ENCODE measurements around the gene RBBP6. TPM values are rescaled to one million over a fixed set of nuclear protein-coding genes. Genes with fewer than 3 reads are reported as not detected.
"Not testable (repeated sequence)": the region's sequence is repeated elsewhere in the genome, so short reads cannot be mapped to it uniquely, and the experiment has no call there.

RBBP6 gene, protein sequence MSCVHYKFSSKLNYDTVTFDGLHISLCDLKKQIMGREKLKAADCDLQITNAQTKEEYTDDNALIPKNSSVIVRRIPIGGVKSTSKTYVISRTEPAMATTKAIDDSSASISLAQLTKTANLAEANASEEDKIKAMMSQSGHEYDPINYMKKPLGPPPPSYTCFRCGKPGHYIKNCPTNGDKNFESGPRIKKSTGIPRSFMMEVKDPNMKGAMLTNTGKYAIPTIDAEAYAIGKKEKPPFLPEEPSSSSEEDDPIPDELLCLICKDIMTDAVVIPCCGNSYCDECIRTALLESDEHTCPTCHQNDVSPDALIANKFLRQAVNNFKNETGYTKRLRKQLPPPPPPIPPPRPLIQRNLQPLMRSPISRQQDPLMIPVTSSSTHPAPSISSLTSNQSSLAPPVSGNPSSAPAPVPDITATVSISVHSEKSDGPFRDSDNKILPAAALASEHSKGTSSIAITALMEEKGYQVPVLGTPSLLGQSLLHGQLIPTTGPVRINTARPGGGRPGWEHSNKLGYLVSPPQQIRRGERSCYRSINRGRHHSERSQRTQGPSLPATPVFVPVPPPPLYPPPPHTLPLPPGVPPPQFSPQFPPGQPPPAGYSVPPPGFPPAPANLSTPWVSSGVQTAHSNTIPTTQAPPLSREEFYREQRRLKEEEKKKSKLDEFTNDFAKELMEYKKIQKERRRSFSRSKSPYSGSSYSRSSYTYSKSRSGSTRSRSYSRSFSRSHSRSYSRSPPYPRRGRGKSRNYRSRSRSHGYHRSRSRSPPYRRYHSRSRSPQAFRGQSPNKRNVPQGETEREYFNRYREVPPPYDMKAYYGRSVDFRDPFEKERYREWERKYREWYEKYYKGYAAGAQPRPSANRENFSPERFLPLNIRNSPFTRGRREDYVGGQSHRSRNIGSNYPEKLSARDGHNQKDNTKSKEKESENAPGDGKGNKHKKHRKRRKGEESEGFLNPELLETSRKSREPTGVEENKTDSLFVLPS (N-terminal part only)
- 10 to 100 TPM; 16.0 to 24.8 (median 20.1) TPM for total RNA-seq
- long read RNA-seq, partial matches to known transcripts: 0 of 1 reads
- long read RNA-seq, other reads (novel, unspliced or antisense): 1 of 1 reads

DNA sequence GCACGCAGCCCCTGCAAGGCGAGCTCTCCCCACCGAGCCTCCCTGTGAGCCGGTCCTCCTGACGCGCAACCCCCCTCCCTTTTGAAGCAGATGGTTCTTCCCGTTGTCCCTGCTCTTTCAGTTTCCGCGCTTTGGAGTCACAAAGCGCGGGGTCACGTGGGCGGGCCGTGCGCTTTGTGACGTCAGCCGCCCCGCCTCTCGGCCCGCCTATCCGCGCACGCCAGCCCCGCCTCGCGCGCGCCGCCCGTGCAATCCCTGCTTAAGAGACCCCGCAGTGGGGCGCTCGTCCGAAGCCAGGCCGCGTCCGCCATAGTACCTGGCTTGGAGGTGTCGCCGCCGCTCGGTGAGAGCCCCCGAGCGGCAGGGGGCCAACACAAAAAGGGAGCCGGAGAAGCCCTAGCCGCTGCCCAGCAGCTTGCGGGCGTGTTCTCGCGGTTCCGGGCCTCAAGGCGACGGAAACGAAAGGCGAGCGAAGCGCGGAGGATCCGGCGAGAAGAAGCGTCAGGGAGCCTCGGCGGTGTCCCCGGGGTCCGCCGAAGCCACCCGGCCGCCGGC lies at the start of gene RBBP6:
Gene RBBP6, plus strand, starts transcription at position 272 of the 555 bp plus-strand sequence. CDS start 1,061 bp downstream, outside the sequence.
- 0% methylated on average over 41 of the region's 68 CpGs for WGBS (ENCODE audit: insufficient coverage, low coverage, low lambda C conversion rate, missing lambda C conversion rate)
- H3K27ac ChIP-seq: peak within 1 kb of the TSS; percentile 100
- peak within 1 kb of the TSS; percentile 74 to 91 (median 82) for H3K4me3 ChIP-seq
- TF ChIP-seq, protein P1, sequence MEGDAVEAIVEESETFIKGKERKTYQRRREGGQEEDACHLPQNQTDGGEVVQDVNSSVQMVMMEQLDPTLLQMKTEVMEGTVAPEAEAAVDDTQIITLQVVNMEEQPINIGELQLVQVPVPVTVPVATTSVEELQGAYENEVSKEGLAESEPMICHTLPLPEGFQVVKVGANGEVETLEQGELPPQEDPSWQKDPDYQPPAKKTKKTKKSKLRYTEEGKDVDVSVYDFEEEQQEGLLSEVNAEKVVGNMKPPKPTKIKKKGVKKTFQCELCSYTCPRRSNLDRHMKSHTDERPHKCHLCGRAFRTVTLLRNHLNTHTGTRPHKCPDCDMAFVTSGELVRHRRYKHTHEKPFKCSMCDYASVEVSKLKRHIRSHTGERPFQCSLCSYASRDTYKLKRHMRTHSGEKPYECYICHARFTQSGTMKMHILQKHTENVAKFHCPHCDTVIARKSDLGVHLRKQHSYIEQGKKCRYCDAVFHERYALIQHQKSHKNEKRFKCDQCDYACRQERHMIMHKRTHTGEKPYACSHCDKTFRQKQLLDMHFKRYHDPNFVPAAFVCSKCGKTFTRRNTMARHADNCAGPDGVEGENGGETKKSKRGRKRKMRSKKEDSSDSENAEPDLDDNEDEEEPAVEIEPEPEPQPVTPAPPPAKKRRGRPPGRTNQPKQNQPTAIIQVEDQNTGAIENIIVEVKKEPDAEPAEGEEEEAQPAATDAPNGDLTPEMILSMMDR (IDR thresholded peaks at IDR 0.05): peak in 2 of 4 donors; percentile 29 to 46
- peak; percentile 100 for TF ChIP-seq POLR2A (IDR thresholded peaks at IDR 0.05)
- no peaks in the 10 kb centered on the region for H3K36me3 ChIP-seq
- intact Hi-C loops (cut with DNase I): no loop called here
- ATAC-seq (peak; percentile 88 to 97 (median 94)), DNase-seq (peak; percentile 96 to 97 (median 97))
- H3K9me3 ChIP-seq: no peaks in the 10 kb centered on the region
- no peaks in the 10 kb centered on the region for H3K27me3 ChIP-seq
- H3K4me1 ChIP-seq: peaks cover 0 to 46% (median 2%) of the 10 kb centered on the region in 4 donors

DNA sequence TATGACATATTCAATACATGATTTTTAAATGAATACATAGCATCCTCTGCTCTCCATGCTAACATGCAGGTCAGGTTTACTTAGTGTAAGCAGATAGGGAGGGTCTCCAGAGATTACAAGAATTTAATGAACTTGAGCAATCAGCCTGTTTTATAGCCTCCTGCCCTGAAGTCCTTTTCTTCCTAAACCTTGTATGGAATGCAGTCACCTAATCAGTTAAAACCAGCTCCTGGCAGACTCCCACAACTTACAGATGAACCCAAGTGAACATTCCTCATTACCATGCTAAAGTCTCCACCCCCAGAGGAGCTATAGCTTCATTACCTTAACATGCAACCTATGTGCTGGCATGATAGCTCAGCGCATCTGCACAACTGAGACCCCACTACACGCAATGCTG lies 48.5 kb upstream of the RBBP6 start:
- Histone ChIP-seq H3K27ac (no peak overlapping the region), H3K36me3 (no peaks in the 10 kb centered on the region), H3K9me3 (no peaks in the 10 kb centered on the region), H3K4me1 (no peaks in the 10 kb centered on the region), H3K27me3 (no peaks in the 10 kb centered on the region), H3K4me3 (no peak overlapping the region)
- no peak for DNase-seq
- no peak for TF ChIP-seq POLR2A (IDR thresholded peaks at IDR 0.05)
- TF ChIP-seq, protein P1 (IDR thresholded peaks at IDR 0.05): no peak
- intact Hi-C loops (cut with DNase I): no loop called here
- 42% methylated on average over 2 of the region's 2 CpGs for WGBS (ENCODE audit: insufficient coverage, low coverage, low lambda C conversion rate, missing lambda C conversion rate)
- no peak for ATAC-seq

DNA sequence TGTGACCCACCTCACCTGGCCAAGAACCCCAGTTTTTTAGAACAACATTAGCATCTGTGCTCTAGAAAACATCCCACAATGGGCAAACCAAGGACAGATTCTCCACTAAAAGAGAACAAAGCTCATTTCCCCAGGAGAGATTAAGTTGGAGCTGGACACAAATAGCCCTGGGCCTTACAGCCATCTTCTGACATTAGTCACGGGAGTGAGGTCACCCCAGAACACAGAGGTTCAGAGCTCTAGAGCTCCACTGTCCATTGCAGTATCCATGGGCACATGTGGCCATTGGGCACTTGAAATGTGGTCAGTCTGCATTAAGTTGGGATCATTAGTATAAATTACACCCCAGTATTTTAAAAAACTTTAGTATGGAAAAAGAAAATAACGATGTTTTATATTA lies 47.6 kb upstream of the RBBP6 start:
- ATAC-seq (no peak), DNase-seq (no peak)
- intact Hi-C loops (cut with DNase I): no loop called here
- Histone ChIP-seq H3K9me3 (no peaks in the 10 kb centered on the region), H3K27ac (no peak overlapping the region), H3K4me3 (no peak overlapping the region), H3K36me3 (no peaks in the 10 kb centered on the region), H3K27me3 (no peaks in the 10 kb centered on the region), H3K4me1 (no peaks in the 10 kb centered on the region)
- TF ChIP-seq POLR2A (IDR thresholded peaks at IDR 0.05): no peak
- TF ChIP-seq, protein P1 (IDR thresholded peaks at IDR 0.05): no peak
- WGBS (ENCODE audit: insufficient coverage, low coverage, low lambda C conversion rate, missing lambda C conversion rate): 46% methylated on average over 2 of the region's 2 CpGs

DNA sequence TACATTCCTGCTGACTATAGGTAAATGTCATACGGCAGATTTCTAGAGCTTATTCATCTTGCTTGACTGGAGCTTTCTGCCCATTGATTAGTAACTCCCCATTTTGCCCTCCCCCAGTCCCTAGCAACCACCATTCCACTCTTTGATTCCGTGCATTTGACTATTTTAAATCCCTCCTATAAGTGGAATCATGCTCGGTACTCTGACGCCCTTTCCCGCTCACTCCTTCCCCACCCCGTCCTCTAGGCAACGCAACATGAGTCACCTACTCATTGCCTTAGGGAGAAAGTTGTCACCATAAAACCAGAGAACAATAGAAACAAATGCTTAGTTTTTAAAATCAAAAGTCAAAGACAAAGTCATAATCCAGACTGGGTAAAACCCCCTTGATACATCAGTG lies 45.5 kb upstream of the RBBP6 start:
- 77% methylated on average over 7 of the region's 7 CpGs for WGBS (ENCODE audit: insufficient coverage, low coverage, low lambda C conversion rate, missing lambda C conversion rate)
- no peak overlapping the region for H3K27ac ChIP-seq
- intact Hi-C loops (cut with DNase I): no loop called here
- ATAC-seq (no peak), DNase-seq (no peak)
- TF ChIP-seq, protein P1 (IDR thresholded peaks at IDR 0.05): no peak
- TF ChIP-seq POLR2A (IDR thresholded peaks at IDR 0.05): no peak
- no peaks in the 10 kb centered on the region for H3K27me3 ChIP-seq
- no peaks in the 10 kb centered on the region for H3K4me1 ChIP-seq
- no peaks in the 10 kb centered on the region for H3K36me3 ChIP-seq
- H3K4me3 ChIP-seq: no peak overlapping the region
- H3K9me3 ChIP-seq: no peaks in the 10 kb centered on the region

DNA sequence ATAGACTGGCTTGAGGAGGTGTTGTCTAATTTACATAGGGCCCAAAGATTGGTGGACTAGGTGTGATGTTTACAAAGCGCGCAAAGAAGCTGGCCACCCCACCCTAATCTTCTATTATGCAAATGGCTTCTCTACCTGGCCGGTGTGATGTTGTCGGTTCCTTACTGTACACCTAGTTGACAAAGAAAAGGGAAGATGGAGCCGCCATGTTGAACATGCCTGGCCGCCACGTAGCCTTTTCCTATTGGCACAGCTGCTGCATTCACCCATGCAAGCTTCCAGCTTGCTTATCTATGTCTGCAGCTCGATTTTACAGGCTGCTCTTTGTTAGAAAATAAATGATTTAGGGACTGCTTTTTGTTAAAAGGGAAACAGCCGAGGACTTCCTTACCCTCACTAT lies 44.2 kb upstream of the RBBP6 start:
- DNase-seq; ATAC-seq; H3K27ac ChIP-seq; H3K4me3 ChIP-seq; H3K4me1 ChIP-seq; H3K36me3 ChIP-seq; intact Hi-C loops (cut with DNase I); H3K9me3 ChIP-seq; H3K27me3 ChIP-seq: not testable (repeated sequence)
- WGBS (ENCODE audit: insufficient coverage, low coverage, low lambda C conversion rate, missing lambda C conversion rate): 47% methylated on average over 8 of the region's 9 CpGs

Data from right lobe of liver (tissue), 6 donors.